ENCODE data around the gene PI4KA.

- TF ChIP-seq CTCF (IDR thresholded peaks at IDR 0.05 in 8 of 11, conservative IDR thresholded peaks at IDR 0.05 in 3 of 11) (no peak), POLR2A (IDR thresholded peaks at IDR 0.05) (no peak)
Observed at GRCh38 chr22:20660441-20661054, 198.1 kb downstream of the PI4KA start.

Data from spleen (tissue), 7 donors.